OCI-LY3 (cell line): ENCODE results near the gene ASTL.
A peak's percentile ranks its signal among the peaks of the same experiment; 100 is the strongest.

Source experiments
- H2AFZ ChIP-seq: fragments of 200-600, 300-600 bp; shearing (Covaris generic); 2 replicates; pipeline ENCODE4 v1.6.0; 2014; ENCODE audit warnings: antibody characterized with exemption, low read depth, low read length
- H3K27ac ChIP-seq: fragments of 200-600, 300-600 bp; sonication (generic); 2 replicates; pipeline ENCODE4 v1.5.1; 2014; ENCODE audit warnings: mild to moderate bottlenecking, low read length, moderate library complexity, mixed read lengths
- H3K27me3 ChIP-seq: fragments of 200-600, 300-600 bp; sonication (generic); 2 replicates; pipeline ENCODE4 v1.6.1; 2014; ENCODE audit warnings: low read depth, low read length, mixed read lengths
- H3K36me3 ChIP-seq: fragments of 200-600, 300-600 bp; sonication (generic); replicated peaks from 2 replicates; pipeline ENCODE3; 2014; ENCODE audit warnings: low read depth, low read length, mixed read lengths
- H3K4me1 ChIP-seq: fragments of 300-600, 200-600 bp; sonication (generic); 2 replicates; pipeline ENCODE4 v1.6.1; 2014; ENCODE audit warnings: low read length, mixed read lengths
- H3K4me2 ChIP-seq: fragments of 200-600, 300-600 bp; sonication (generic); 2 replicates; pipeline ENCODE4 v1.6.1; 2014; ENCODE audit warnings: low read length, mixed read lengths
- H3K4me3 ChIP-seq: fragments of 300-600, 200-600 bp; sonication (generic); 2 replicates; pipeline ENCODE4 v1.5.1; 2014; ENCODE audit warnings: antibody characterized with exemption, mild to moderate bottlenecking, low read length, moderate library complexity
- H3K79me2 ChIP-seq: fragments of 300-600, 200-600 bp; shearing (Covaris generic); 2 replicates; pipeline ENCODE4 v1.6.1; 2014; ENCODE audit warnings: mild to moderate bottlenecking, low read length, mixed read lengths
- H3K9ac ChIP-seq: fragments of 300-600, 200-600 bp; shearing (Covaris generic); 2 replicates; pipeline ENCODE4 v1.6.0; 2014; ENCODE audit warnings: mild to moderate bottlenecking, low read length, moderate library complexity
- H3K9me3 ChIP-seq: fragments of 200-600, 300-600 bp; shearing (Covaris generic); 2 replicates; pipeline ENCODE4 v1.6.1; 2014; ENCODE audit warnings: low read length, mixed read lengths; ENCODE audit not compliant: insufficient read depth
- H4K20me1 ChIP-seq: fragments of 200-600, 300-600 bp; sonication (generic); 2 replicates; pipeline ENCODE4 v1.6.1; 2016; ENCODE audit warnings: low read length, mixed read lengths; ENCODE audit not compliant: insufficient read depth
- CTCF ChIP-seq: fragments of 200-600, 300-600 bp; sonication (generic); IDR thresholded peaks from 2 replicates; pipeline ENCODE4 v1.5.1; 2014; ENCODE audit warnings: antibody characterized with exemption, low read length, low read depth
- EZH2phosphoT487 ChIP-seq: fragments of 200-600 bp; shearing (Covaris generic); IDR thresholded peaks from 2 replicates; pipeline ENCODE4 v1.6.1; 2018; ENCODE audit warnings: antibody characterized with exemption, mixed run types, low read depth

The ASTL gene

GRCh38 chr2:96139181-96139758, 968 bp upstream of the ASTL start:
- peak overlapping the region; percentile 68 for H3K4me2 ChIP-seq

GRCh38 chr2:96137321-96138178, 752 bp downstream of the ASTL start:
- H3K79me2 ChIP-seq, result peaks cover 6% of the 10 kb centered on the region
- no peaks in the 10 kb centered on the region for H3K27me3 ChIP-seq
- no peak overlapping the region for H3K9ac ChIP-seq
- H3K4me2 ChIP-seq, result no peak overlapping the region
- H3K4me3 ChIP-seq, result no peak overlapping the region
- peaks cover 19% of the 10 kb centered on the region for H3K4me1 ChIP-seq
- H3K9me3 ChIP-seq, result no peaks in the 10 kb centered on the region
- H3K27ac ChIP-seq, result no peak overlapping the region
- peaks cover 19% of the 10 kb centered on the region for H4K20me1 ChIP-seq
- peaks cover 16% of the 10 kb centered on the region for H3K36me3 ChIP-seq
- no peak for TF ChIP-seq CTCF
- no peak overlapping the region for H2AFZ ChIP-seq

More at GRCh38 chr2:96139181-96139758, 968 bp upstream of the ASTL start:
- no peaks in the 10 kb centered on the region for H3K27me3 ChIP-seq
- H3K36me3 ChIP-seq, result peaks cover 33% of the 10 kb centered on the region
- H3K27ac ChIP-seq, result peak overlapping the region; percentile 42
- no peaks in the 10 kb centered on the region for H3K9me3 ChIP-seq
- H4K20me1 ChIP-seq, result peaks cover 36% of the 10 kb centered on the region
- H3K9ac ChIP-seq, result peak overlapping the region; percentile 29; the same call in 1 of the 2 replicates
- H3K4me1 ChIP-seq, result peaks cover 31% of the 10 kb centered on the region
- TF ChIP-seq EZH2phosphoT487 (no peak), CTCF (no peak)
- peak overlapping the region; percentile 39; the same call in 1 of the 2 replicates for H3K4me3 ChIP-seq
- peaks cover 23% of the 10 kb centered on the region for H3K79me2 ChIP-seq
- no peak overlapping the region for H2AFZ ChIP-seq

GRCh38 chr2:96136129-96136720, 2.1 kb downstream of the ASTL start:
- Histone ChIP-seq H3K27ac (no peak overlapping the region), H3K9me3 (no peaks in the 10 kb centered on the region), H3K79me2 (no peaks in the 10 kb centered on the region), H3K36me3 (peaks cover 6% of the 10 kb centered on the region), H3K4me3 (no peak overlapping the region), H3K9ac (no peak overlapping the region), H4K20me1 (peaks cover 9% of the 10 kb centered on the region; the same call in 1 of the 2 replicates), H2AFZ (no peak overlapping the region), H3K4me1 (peaks cover 19% of the 10 kb centered on the region), H3K27me3 (no peaks in the 10 kb centered on the region), H3K4me2 (no peak overlapping the region)
- TF ChIP-seq EZH2phosphoT487 (no peak), CTCF (no peak)

GRCh38 chr2:96135621-96136020, 2.7 kb downstream of the ASTL start:
- no peaks in the 10 kb centered on the region for H3K27me3 ChIP-seq
- no peak overlapping the region for H2AFZ ChIP-seq
- H3K36me3 ChIP-seq, result peaks cover 3% of the 10 kb centered on the region
- H3K4me3 ChIP-seq, result no peak overlapping the region
- no peak overlapping the region for H3K27ac ChIP-seq
- no peaks in the 10 kb centered on the region for H3K9me3 ChIP-seq
- H3K9ac ChIP-seq, result no peak overlapping the region
- no peak overlapping the region for H3K4me2 ChIP-seq
- no peaks in the 10 kb centered on the region for H3K79me2 ChIP-seq
- 0 out of 2 replicates have a peak, but pooled peaks cover 5% of the 10 kb centered on the region for H4K20me1 ChIP-seq
- TF ChIP-seq CTCF (no peak), EZH2phosphoT487 (no peak)
- H3K4me1 ChIP-seq, result peaks cover 25% of the 10 kb centered on the region
